GM18867 (cell line): Measurements from ENCODE around the gene LDHD.
A peak's percentile ranks its signal among the peaks of the same experiment; 100 is the strongest.

ENCODE experiments used
- ATAC-seq: cut with Tn5 transposase; IDR thresholded peaks from one replicate; pipeline ENCODE4 v1.9.1; 2021; ENCODE audit warnings: mild to moderate bottlenecking, moderate library complexity; ENCODE audit not compliant: unreplicated experiment

The LDHD gene

GRCh38 chr16:75114946-75115825 lies 1.4 kb downstream of the LDHD start:
- no peak for ATAC-seq

GRCh38 chr16:75114179-75114945 lies 2.2 kb downstream of the LDHD start:
- ATAC-seq = no peak

GRCh38 chr16:75113541-75114121 lies 2.9 kb downstream of the LDHD start:
- ATAC-seq = no peak

- no peak for ATAC-seq
Measured at GRCh38 chr16:75112734-75113491, 3.7 kb downstream of the LDHD start.

- ATAC-seq = no peak
Measured at GRCh38 chr16:75111961-75112733, 4.4 kb downstream of the LDHD start.

GRCh38 chr16:75111514-75111940 lies 5.1 kb downstream of the LDHD start:
- no peak for ATAC-seq

- peak; percentile 84 for ATAC-seq
Measured at GRCh38 chr16:75110637-75111513, 5.7 kb downstream of the LDHD start.

- ATAC-seq = no peak
Measured at GRCh38 chr16:75109732-75110243, 6.8 kb downstream of the LDHD start.

GRCh38 chr16:75108792-75109731 lies 7.5 kb downstream of the LDHD start:
- peak; percentile 36 for ATAC-seq

GRCh38 chr16:75107505-75107904 lies 9.1 kb downstream of the LDHD start:
- no peak for ATAC-seq

- ATAC-seq = no peak
Measured at GRCh38 chr16:75106351-75107274, 10.0 kb downstream of the LDHD start.

- no peak for ATAC-seq
Measured at GRCh38 chr16:75105306-75106061, 11.1 kb downstream of the LDHD start.

GRCh38 chr16:75104836-75105235 lies 11.7 kb downstream of the LDHD start:
- no peak for ATAC-seq

GRCh38 chr16:75103994-75104393 lies 12.6 kb downstream of the LDHD start:
- no peak for ATAC-seq

- no peak for ATAC-seq
Measured at GRCh38 chr16:75102595-75102994, 14.0 kb downstream of the LDHD start.

- ATAC-seq = no peak
Measured at GRCh38 chr16:75101635-75102034, 14.9 kb downstream of the LDHD start.
